ENCODE measurements around the gene DLG1.

Gene DLG1

GRCh38 chr3:196996454-196997265 is 301.8 kb downstream of the DLG1 start:
- no peak for TF ChIP-seq CTCF (IDR thresholded peaks at IDR 0.05; ENCODE audit: insufficient read depth, missing control alignments)
- DNase-seq (ENCODE audit: insufficient read length, low spot score) (no peak), FAIRE-seq (no peak)

GRCh38 chr3:196995646-196996355 is 302.6 kb downstream of the DLG1 start:
- no peak for TF ChIP-seq CTCF (IDR thresholded peaks at IDR 0.05; ENCODE audit: insufficient read depth, missing control alignments)
- DNase-seq (ENCODE audit: insufficient read length, low spot score) (no peak), FAIRE-seq (no peak)

- FAIRE-seq (no peak), DNase-seq (ENCODE audit: insufficient read length, low spot score) (no peak)
- no peak for TF ChIP-seq CTCF (IDR thresholded peaks at IDR 0.05; ENCODE audit: insufficient read depth, missing control alignments)
Observed at GRCh38 chr3:196995027-196995426, 303.4 kb downstream of the DLG1 start.

GRCh38 chr3:196994056-196994455 is 304.4 kb downstream of the DLG1 start:
- FAIRE-seq, result no peak
- no peak for DNase-seq (ENCODE audit: insufficient read length, low spot score)
- no peak for TF ChIP-seq CTCF (IDR thresholded peaks at IDR 0.05; ENCODE audit: insufficient read depth, missing control alignments)
